DOHH2 (cell line): ENCODE results near the gene PRKAR1B.

Source experiments
- EZH2phosphoT487 ChIP-seq: fragments of 200-600 bp; sonication (generic); IDR thresholded peaks from 2 replicates; pipeline ENCODE4 v1.6.1; 2017; ENCODE audit warnings: borderline replicate concordance, mild to moderate bottlenecking, antibody characterized with exemption, low read length, moderate library complexity, mixed read lengths
- TF ChIP-seq, protein P1 (sequence below): fragments of 200-600 bp; sonication (generic); IDR thresholded peaks from one replicate; pipeline ENCODE4 v1.5.1; 2014; ENCODE audit warnings: antibody characterized with exemption, mild to moderate bottlenecking, low read depth, low read length; ENCODE audit not compliant: poor library complexity, severe bottlenecking

DNA sequence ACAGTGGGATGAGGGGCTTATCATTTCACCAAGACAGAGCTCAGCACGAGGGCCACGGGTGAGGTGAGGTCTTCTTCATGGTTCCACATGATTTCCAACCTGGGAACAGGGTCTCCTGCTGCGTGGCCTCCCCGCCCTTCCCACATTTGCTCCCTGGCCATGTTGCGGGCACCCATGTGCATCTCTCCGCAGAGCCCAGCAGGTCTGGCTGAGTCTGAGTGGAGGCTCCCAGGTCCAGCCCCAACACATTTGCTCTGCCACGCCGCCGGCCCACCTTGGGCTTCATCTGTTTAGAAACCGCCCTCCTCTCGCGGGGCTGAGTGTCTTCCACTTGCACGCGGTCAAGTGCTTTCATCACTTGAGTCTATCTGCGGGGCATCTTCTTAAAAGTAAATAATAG is 14.8 kb upstream of the PRKAR1B start:
- TF ChIP-seq, protein P1, sequence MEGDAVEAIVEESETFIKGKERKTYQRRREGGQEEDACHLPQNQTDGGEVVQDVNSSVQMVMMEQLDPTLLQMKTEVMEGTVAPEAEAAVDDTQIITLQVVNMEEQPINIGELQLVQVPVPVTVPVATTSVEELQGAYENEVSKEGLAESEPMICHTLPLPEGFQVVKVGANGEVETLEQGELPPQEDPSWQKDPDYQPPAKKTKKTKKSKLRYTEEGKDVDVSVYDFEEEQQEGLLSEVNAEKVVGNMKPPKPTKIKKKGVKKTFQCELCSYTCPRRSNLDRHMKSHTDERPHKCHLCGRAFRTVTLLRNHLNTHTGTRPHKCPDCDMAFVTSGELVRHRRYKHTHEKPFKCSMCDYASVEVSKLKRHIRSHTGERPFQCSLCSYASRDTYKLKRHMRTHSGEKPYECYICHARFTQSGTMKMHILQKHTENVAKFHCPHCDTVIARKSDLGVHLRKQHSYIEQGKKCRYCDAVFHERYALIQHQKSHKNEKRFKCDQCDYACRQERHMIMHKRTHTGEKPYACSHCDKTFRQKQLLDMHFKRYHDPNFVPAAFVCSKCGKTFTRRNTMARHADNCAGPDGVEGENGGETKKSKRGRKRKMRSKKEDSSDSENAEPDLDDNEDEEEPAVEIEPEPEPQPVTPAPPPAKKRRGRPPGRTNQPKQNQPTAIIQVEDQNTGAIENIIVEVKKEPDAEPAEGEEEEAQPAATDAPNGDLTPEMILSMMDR = no peak
- TF ChIP-seq EZH2phosphoT487 = no peak
